ENCODE data around the gene FCAR. TPM values are rescaled to one million over a fixed set of nuclear protein-coding genes. Genes with fewer than 3 reads are reported as not detected.
A peak's percentile ranks its signal among the peaks of the same experiment; 100 is the strongest.
"Not testable (repeated sequence)": the region's sequence is repeated elsewhere in the genome, so short reads cannot be mapped to it uniquely, and the experiment has no call there.

FCAR gene
- total RNA-seq, result not detected

- DNase-seq (ENCODE audit: low spot score), result no peak
Measured at GRCh38 chr19:54873990-54874389, at the start of gene FCAR. FCAR (plus strand) TSS chr19:54874235; CDS start chr19:54874290, 55 bp downstream.

- DNase-seq (ENCODE audit: low spot score), result not testable (repeated sequence)
Measured at GRCh38 chr19:54824416-54824815, 49.6 kb upstream of the FCAR start.

- DNase-seq (ENCODE audit: low spot score), result not testable (repeated sequence)
Measured at GRCh38 chr19:54825326-54825725, 48.7 kb upstream of the FCAR start.

GRCh38 chr19:54828064-54828463 lies 46.0 kb upstream of the FCAR start:
- not testable (repeated sequence) for DNase-seq (ENCODE audit: low spot score)

- not testable (repeated sequence) for DNase-seq (ENCODE audit: low spot score)
Measured at GRCh38 chr19:54832496-54832895, 41.5 kb upstream of the FCAR start, which contains the start of gene KIR2DS4. KIR2DS4 (plus strand) TSS chr19:54832676.

- DNase-seq (ENCODE audit: low spot score), result not testable (repeated sequence)
Measured at GRCh38 chr19:54835126-54835525, 38.9 kb upstream of the FCAR start.

GRCh38 chr19:54837522-54837921 lies 36.5 kb upstream of the FCAR start:
- DNase-seq (ENCODE audit: low spot score), result not testable (repeated sequence)

GRCh38 chr19:54843171-54843570 lies 30.9 kb upstream of the FCAR start:
- DNase-seq (ENCODE audit: low spot score), result not testable (repeated sequence)

GRCh38 chr19:54850061-54850640 lies 23.9 kb upstream of the FCAR start, which contains the start of gene KIR3DL2:
KIR3DL2 (plus strand) TSS chr19:54850443; CDS start chr19:54850476, 33 bp downstream.
- DNase-seq (ENCODE audit: low spot score), result not testable (repeated sequence)

- no peak for DNase-seq (ENCODE audit: low spot score)
Measured at GRCh38 chr19:54850930-54851329, 23.1 kb upstream of the FCAR start.

GRCh38 chr19:54851353-54851752 lies 22.7 kb upstream of the FCAR start:
- no peak for DNase-seq (ENCODE audit: low spot score)

GRCh38 chr19:54855241-54855640 lies 18.8 kb upstream of the FCAR start:
- not testable (repeated sequence) for DNase-seq (ENCODE audit: low spot score)

- not testable (repeated sequence) for DNase-seq (ENCODE audit: low spot score)
Measured at GRCh38 chr19:54858476-54858875, 15.6 kb upstream of the FCAR start.

- DNase-seq (ENCODE audit: low spot score), result not testable (repeated sequence)
Measured at GRCh38 chr19:54859421-54859820, 14.6 kb upstream of the FCAR start.

GRCh38 chr19:54863459-54863858 lies 10.6 kb upstream of the FCAR start:
- not testable (repeated sequence) for DNase-seq (ENCODE audit: low spot score)

- DNase-seq (ENCODE audit: low spot score), result no peak
Measured at GRCh38 chr19:54871696-54872095, 2.3 kb upstream of the FCAR start.

GRCh38 chr19:54875506-54875905 lies 1.5 kb downstream of the FCAR start:
- DNase-seq (ENCODE audit: low spot score), result no peak

GRCh38 chr19:54877471-54877870 lies 3.4 kb downstream of the FCAR start:
- no peak for DNase-seq (ENCODE audit: low spot score)

GRCh38 chr19:54881884-54882283 lies 7.8 kb downstream of the FCAR start:
- DNase-seq (ENCODE audit: low spot score), result no peak

- no peak for DNase-seq (ENCODE audit: low spot score)
Measured at GRCh38 chr19:54882758-54883157, 8.7 kb downstream of the FCAR start.

- DNase-seq (ENCODE audit: low spot score), result no peak
Measured at GRCh38 chr19:54883228-54883627, 9.2 kb downstream of the FCAR start.

GRCh38 chr19:54888239-54888638 lies 14.2 kb downstream of the FCAR start:
- DNase-seq (ENCODE audit: low spot score), result peak; percentile 10

GRCh38 chr19:54889566-54889965 lies 15.5 kb downstream of the FCAR start:
- no peak for DNase-seq (ENCODE audit: low spot score)

GRCh38 chr19:54893406-54893805 lies 19.4 kb downstream of the FCAR start:
- DNase-seq (ENCODE audit: low spot score), result no peak
